Astrocyte (in vitro differentiated cells and primary cell): ENCODE measurements around the gene ZNF22.

Experiments
- EZH2 ChIP-seq: IDR thresholded peaks from 2 replicates; pipeline ENCODE4 v1.6.1; 2012; ENCODE audit warnings: mild to moderate bottlenecking, low read length, inconsistent platforms; ENCODE audit not compliant: insufficient read depth
- TF ChIP-seq, protein P1 (sequence below): IDR thresholded peaks from 2 replicates; pipeline ENCODE4 v1.5.1; 2011; ENCODE audit warnings: low read depth, mild to moderate bottlenecking, inconsistent platforms, low read length, moderate library complexity; ENCODE audit not compliant: insufficient read depth

DNA sequence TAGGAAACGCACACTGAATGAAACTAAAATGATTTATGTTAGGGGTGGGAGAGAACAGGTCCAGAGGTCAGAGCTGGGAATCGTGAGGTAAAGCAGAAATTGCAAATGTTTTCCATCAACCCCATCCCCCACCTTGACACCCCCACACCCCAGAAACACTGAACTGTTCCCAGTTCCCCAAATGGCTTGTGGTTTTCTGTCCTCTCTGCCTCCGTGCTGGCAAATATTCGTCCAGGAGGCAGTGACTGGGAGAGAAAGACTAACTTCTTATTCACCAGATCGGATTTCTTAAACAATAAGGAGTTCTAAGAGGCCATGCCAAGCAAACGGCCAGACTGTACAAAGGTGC, 41.9 kb upstream of the ZNF22 start:
- no peak for TF ChIP-seq EZH2
- TF ChIP-seq, protein P1, sequence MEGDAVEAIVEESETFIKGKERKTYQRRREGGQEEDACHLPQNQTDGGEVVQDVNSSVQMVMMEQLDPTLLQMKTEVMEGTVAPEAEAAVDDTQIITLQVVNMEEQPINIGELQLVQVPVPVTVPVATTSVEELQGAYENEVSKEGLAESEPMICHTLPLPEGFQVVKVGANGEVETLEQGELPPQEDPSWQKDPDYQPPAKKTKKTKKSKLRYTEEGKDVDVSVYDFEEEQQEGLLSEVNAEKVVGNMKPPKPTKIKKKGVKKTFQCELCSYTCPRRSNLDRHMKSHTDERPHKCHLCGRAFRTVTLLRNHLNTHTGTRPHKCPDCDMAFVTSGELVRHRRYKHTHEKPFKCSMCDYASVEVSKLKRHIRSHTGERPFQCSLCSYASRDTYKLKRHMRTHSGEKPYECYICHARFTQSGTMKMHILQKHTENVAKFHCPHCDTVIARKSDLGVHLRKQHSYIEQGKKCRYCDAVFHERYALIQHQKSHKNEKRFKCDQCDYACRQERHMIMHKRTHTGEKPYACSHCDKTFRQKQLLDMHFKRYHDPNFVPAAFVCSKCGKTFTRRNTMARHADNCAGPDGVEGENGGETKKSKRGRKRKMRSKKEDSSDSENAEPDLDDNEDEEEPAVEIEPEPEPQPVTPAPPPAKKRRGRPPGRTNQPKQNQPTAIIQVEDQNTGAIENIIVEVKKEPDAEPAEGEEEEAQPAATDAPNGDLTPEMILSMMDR, result no peak
